ENCODE measurements around the gene KMT2C.
"Not testable (repeated sequence)": the region's sequence is repeated elsewhere in the genome, so short reads cannot be mapped to it uniquely, and the experiment has no call there.

Gene KMT2C

DNA sequence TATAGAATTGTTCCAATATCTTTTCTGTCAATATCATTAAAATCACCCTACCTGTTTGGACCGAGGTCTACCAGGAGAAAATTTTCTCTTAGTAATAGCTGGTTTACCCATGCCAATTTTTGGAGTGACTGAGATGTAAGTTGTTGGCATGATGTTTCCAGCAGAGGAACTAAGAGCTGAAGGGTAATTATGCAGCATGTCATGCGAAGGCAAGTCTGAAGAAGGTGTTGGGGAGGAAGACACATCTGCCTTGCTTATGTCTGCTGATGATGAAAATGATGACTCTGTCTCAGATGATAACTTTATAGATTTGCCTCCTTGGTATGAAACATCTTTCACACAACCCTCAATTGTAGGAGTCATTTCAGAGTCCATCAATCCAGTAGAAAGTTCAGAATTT is 188.0 kb downstream of the KMT2C start:
- H3K27ac ChIP-seq (ENCODE audit: low read depth, low read length, severe bottlenecking); H3K9me3 ChIP-seq (ENCODE audit: control insufficient read depth, low read length); H3K36me3 ChIP-seq (ENCODE audit: control insufficient read depth, insufficient read depth, low read length): not testable (repeated sequence)

DNA sequence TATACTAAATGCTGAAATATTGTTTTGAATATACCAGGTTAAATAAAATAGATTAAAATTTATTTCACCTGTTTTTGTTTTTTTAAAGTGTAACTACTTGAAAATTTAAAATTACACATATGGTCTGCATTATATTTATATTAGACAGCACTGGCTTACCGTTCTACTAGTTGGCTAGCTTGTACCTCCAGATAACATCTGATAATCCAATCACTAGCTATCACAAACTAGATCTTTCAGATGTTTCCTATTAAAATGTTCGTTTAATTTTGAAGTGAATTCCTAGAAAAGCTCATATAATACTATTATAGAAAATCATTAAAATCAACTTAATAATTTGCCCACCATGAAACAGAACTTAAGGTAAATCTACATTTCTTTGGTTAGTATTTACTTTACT is 190.4 kb downstream of the KMT2C start:
- not testable (repeated sequence) for H3K27ac ChIP-seq (ENCODE audit: low read depth, low read length, severe bottlenecking); H3K9me3 ChIP-seq (ENCODE audit: control insufficient read depth, low read length); H3K36me3 ChIP-seq (ENCODE audit: control insufficient read depth, insufficient read depth, low read length); H3K4me1 ChIP-seq (ENCODE audit: control insufficient read depth, insufficient read depth, low read length, poor library complexity, severe bottlenecking); H3K4me3 ChIP-seq (ENCODE audit: extremely low read depth, insufficient read depth, low read length, poor library complexity, severe bottlenecking)
- WGBS, 2 experiments (ENCODE audit: insufficient coverage in 2 of 2) = no CpG with 5 or more reads among the region's 2 CpGs

More for the DNA sequence above, 188.0 kb downstream of the KMT2C start:
- not testable (repeated sequence) for H3K4me1 ChIP-seq (ENCODE audit: control insufficient read depth, insufficient read depth, low read length, poor library complexity, severe bottlenecking); H3K4me3 ChIP-seq (ENCODE audit: extremely low read depth, insufficient read depth, low read length, poor library complexity, severe bottlenecking)
- no CpG with 5 or more reads among the region's 2 CpGs for WGBS, 2 experiments (ENCODE audit: insufficient coverage in 2 of 2)

DNA sequence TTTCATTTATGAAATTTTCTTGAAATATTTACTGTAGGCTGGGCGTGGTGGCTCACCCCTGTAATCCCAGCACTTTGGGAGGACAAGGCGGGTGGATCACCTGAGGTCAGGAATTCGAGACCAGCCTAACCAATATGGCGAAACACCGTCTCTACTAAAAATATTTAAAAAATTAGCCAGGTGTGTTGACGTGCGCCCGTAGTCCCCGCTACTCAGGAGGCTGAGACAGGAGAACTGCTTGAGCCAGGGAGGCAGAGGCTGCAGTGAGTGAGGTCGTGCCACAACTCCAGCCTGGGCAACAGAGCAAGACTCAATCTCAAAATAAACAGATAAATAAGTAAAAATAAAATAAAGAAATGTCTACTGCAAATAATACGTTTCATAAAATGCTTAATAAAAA is 192.3 kb downstream of the KMT2C start:
- WGBS, 2 experiments (ENCODE audit: insufficient coverage in 2 of 2) = 89 to 91% methylated on average over 9 of the region's 11 CpGs
- not testable (repeated sequence) for H3K27ac ChIP-seq (ENCODE audit: low read depth, low read length, severe bottlenecking); H3K4me3 ChIP-seq (ENCODE audit: extremely low read depth, insufficient read depth, low read length, poor library complexity, severe bottlenecking); H3K36me3 ChIP-seq (ENCODE audit: control insufficient read depth, insufficient read depth, low read length); H3K4me1 ChIP-seq (ENCODE audit: control insufficient read depth, insufficient read depth, low read length, poor library complexity, severe bottlenecking); H3K9me3 ChIP-seq (ENCODE audit: control insufficient read depth, low read length)

DNA sequence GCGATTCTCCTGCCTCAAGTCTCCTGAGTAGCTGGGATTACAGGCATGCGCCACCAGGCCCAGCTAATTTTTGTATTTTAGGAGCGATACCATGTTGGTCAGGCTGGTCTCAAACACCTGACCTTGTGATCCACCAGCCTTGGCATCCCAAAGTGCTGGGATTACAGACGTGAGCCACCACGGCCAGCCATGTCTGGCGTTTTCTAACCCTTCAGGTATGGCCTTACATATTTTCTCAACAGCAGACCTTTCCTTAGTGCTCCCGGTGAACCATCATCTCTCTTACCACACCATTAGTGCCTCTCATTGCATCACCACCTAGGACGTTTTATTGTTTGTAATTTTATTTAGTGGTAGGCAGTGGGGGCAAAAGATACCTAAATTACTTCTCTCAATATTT is 194.5 kb downstream of the KMT2C start:
- H3K4me1 ChIP-seq (ENCODE audit: control insufficient read depth, insufficient read depth, low read length, poor library complexity, severe bottlenecking); H3K4me3 ChIP-seq (ENCODE audit: extremely low read depth, insufficient read depth, low read length, poor library complexity, severe bottlenecking); H3K9me3 ChIP-seq (ENCODE audit: control insufficient read depth, low read length); H3K27ac ChIP-seq (ENCODE audit: low read depth, low read length, severe bottlenecking); H3K36me3 ChIP-seq (ENCODE audit: control insufficient read depth, insufficient read depth, low read length): not testable (repeated sequence)
- WGBS, 2 experiments (ENCODE audit: insufficient coverage in 2 of 2) = 78 to 81% methylated on average over 6 to 7 of the region's 8 CpGs

DNA sequence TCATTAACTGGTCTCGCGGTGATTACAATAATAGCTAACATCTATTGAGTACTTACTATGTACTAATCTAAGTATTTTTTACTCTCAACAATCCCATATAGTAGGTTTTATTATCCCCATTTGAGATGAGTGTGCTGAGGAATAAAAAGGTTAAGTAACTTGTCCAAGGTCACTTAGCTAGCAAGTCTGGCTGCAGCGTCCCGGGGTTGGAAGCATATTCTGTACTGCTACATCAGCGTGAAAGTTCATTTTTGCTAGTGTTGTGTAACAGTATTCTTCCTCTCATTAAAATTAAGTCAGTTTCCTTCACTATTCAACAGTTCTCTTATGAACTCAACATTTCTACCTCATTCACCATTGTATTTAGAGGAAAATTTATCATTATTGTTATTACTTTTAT is 199.5 kb downstream of the KMT2C start:
- WGBS, 2 experiments (ENCODE audit: insufficient coverage in 2 of 2) = 90% methylated on average over 2 of the region's 5 CpGs; no CpG with 5 or more reads in 1 of the 2 experiments
- H3K36me3 ChIP-seq (ENCODE audit: control insufficient read depth, insufficient read depth, low read length); H3K4me3 ChIP-seq (ENCODE audit: extremely low read depth, insufficient read depth, low read length, poor library complexity, severe bottlenecking); H3K9me3 ChIP-seq (ENCODE audit: control insufficient read depth, low read length); H3K27ac ChIP-seq (ENCODE audit: low read depth, low read length, severe bottlenecking); H3K4me1 ChIP-seq (ENCODE audit: control insufficient read depth, insufficient read depth, low read length, poor library complexity, severe bottlenecking): not testable (repeated sequence)

DNA sequence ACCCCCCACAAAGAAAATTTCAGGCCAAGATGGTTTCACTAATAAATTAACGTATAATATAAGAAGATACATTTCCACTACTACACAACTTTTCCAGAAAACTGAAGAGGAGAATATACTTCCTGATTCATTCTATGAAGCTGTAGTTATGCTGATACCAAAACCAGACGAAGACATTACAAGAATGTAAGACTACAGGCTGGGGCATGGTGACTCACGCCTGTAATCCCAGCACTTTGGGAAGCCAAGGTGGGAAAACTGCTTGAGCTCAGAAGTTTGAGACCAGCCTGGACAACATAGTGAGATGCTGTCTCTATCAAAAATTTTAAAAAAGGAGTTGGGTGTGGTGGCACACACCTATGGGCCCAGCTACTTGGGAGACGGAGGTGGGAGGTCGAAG is 201.4 kb downstream of the KMT2C start:
- H3K36me3 ChIP-seq (ENCODE audit: control insufficient read depth, insufficient read depth, low read length); H3K4me3 ChIP-seq (ENCODE audit: extremely low read depth, insufficient read depth, low read length, poor library complexity, severe bottlenecking); H3K4me1 ChIP-seq (ENCODE audit: control insufficient read depth, insufficient read depth, low read length, poor library complexity, severe bottlenecking); H3K9me3 ChIP-seq (ENCODE audit: control insufficient read depth, low read length); H3K27ac ChIP-seq (ENCODE audit: low read depth, low read length, severe bottlenecking): not testable (repeated sequence)
- 100% methylated on average over 2 of the region's 5 CpGs for WGBS, 2 experiments (ENCODE audit: insufficient coverage in 2 of 2)

DNA sequence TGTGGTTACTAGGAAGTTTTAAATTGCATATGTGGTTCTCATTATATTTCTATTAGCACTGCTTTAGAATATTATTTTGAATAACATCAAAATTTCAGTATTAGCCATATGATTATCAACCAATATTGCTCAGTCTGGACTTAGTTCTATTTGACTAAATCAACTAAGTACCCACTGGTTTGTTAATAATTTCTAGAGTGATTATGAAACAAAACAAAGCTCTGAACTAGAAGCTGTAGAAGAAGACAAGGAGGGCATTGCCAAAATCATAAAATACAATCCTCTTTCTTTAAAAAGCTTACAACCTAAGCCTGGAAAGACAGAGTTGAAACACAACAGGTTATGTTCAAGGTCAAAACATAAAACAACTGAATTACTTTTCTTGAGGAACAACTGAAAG is 204.7 kb downstream of the KMT2C start:
- no peaks in the 10 kb centered on the region for H3K4me1 ChIP-seq (ENCODE audit: control insufficient read depth, insufficient read depth, low read length, poor library complexity, severe bottlenecking)
- no peaks in the 10 kb centered on the region for H3K9me3 ChIP-seq (ENCODE audit: control insufficient read depth, low read length)
- H3K27ac ChIP-seq (ENCODE audit: low read depth, low read length, severe bottlenecking) = no peak overlapping the region
- H3K36me3 ChIP-seq (ENCODE audit: control insufficient read depth, insufficient read depth, low read length) = peaks cover 3% of the 10 kb centered on the region
- no peak overlapping the region for H3K4me3 ChIP-seq (ENCODE audit: extremely low read depth, insufficient read depth, low read length, poor library complexity, severe bottlenecking)

DNA sequence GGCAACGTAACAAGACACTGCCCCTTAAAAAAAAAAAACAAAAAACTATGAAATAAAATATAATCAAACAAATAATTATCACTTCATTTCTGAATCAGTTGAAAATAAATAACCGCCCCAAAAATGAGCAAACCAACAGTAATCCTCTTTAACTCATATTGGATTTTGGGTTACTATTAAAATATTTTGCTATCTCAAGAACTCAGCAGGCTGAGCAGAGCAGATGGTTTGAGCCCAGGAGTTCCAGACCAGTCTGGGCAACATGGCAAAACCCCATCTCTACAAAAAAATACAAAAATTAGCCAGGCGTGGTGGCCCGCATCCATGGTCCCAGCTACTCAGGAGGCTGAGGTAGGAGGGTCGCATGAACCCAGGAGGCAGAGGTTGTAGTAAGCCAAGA is 216.2 kb downstream of the KMT2C start:
- not testable (repeated sequence) for H3K4me1 ChIP-seq (ENCODE audit: control insufficient read depth, insufficient read depth, low read length, poor library complexity, severe bottlenecking); H3K9me3 ChIP-seq (ENCODE audit: control insufficient read depth, low read length); H3K27ac ChIP-seq (ENCODE audit: low read depth, low read length, severe bottlenecking); H3K4me3 ChIP-seq (ENCODE audit: extremely low read depth, insufficient read depth, low read length, poor library complexity, severe bottlenecking)
- 93% methylated on average over 3 of the region's 5 CpGs; no CpG with 5 or more reads in 1 of the 2 experiments for whole genome bisulfite sequencing, 2 experiments (ENCODE audit: insufficient coverage in 2 of 2)
- H3K36me3 ChIP-seq (ENCODE audit: control insufficient read depth, insufficient read depth, low read length) = peaks cover 17% of the 10 kb centered on the region

DNA sequence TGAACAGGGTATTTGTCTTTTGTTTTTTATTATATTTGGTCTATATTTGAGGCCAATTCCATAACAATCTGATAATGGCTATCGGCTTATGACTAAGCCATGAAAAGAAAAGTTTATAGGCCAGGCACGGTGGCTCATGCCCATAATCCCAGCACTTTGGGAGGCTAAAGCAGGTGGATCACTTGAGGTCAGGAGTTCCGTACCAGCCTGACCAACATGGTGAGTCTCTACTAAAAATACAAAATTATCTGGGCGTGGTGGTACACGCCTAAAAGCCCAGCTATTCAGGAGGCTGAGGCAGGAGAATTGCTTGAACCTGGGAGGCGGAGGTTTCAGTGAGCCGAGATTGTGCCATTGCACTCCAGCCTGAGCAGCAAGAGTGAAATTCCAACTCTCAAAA is 227.0 kb downstream of the KMT2C start:
- WGBS, 2 experiments (ENCODE audit: insufficient coverage in 2 of 2) = 89 to 94% methylated on average over 3 to 6 of the region's 7 CpGs
- H3K4me1 ChIP-seq (ENCODE audit: control insufficient read depth, insufficient read depth, low read length, poor library complexity, severe bottlenecking); H3K9me3 ChIP-seq (ENCODE audit: control insufficient read depth, low read length); H3K36me3 ChIP-seq (ENCODE audit: control insufficient read depth, insufficient read depth, low read length); H3K4me3 ChIP-seq (ENCODE audit: extremely low read depth, insufficient read depth, low read length, poor library complexity, severe bottlenecking); H3K27ac ChIP-seq (ENCODE audit: low read depth, low read length, severe bottlenecking): not testable (repeated sequence)

DNA sequence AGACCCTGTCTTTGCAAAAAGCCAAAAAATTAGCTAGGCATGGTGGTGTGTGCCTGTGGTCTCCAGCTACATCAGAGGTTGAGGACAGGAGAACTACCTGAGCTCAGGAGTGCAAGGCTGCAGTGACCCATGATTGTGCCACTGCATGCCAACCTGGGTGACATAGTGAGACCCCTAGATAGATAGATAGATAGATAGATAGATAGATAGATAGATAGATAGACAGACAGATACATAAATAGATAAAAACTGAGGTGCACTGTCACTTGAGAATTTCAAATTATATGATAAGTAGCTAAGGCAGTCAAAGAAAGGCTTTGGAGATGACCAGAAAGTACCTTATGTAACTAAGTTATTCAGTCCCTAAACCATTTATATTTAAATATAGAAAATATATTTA is 231.4 kb downstream of the KMT2C start:
- H3K4me1 ChIP-seq (ENCODE audit: control insufficient read depth, insufficient read depth, low read length, poor library complexity, severe bottlenecking); H3K36me3 ChIP-seq (ENCODE audit: control insufficient read depth, insufficient read depth, low read length); H3K9me3 ChIP-seq (ENCODE audit: control insufficient read depth, low read length); H3K4me3 ChIP-seq (ENCODE audit: extremely low read depth, insufficient read depth, low read length, poor library complexity, severe bottlenecking); H3K27ac ChIP-seq (ENCODE audit: low read depth, low read length, severe bottlenecking): not testable (repeated sequence)

DNA sequence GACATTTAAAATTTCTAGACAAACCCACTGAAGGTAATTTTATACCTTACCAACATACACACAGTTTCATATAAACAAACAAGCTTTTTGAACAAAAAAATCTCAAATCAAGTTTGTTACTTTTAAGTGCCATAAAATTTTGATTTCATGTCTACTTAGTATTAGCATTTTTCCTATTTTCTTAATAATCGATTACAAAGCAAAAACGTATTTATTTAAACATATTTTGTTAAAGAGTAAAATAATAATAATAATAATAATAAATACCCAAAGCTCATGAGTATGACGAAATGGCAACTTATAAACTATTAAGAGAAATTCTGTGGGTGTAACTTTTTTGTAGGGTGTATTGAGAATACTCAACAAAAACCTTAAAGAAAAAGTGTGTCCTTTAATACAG is 232.7 kb downstream of the KMT2C start:
- no CpG with 5 or more reads among the region's 3 CpGs for WGBS, 2 experiments (ENCODE audit: insufficient coverage in 2 of 2)
- Histone ChIP-seq H3K9me3 (ENCODE audit: control insufficient read depth, low read length) (no peaks in the 10 kb centered on the region), H3K4me1 (ENCODE audit: control insufficient read depth, insufficient read depth, low read length, poor library complexity, severe bottlenecking) (no peaks in the 10 kb centered on the region), H3K36me3 (ENCODE audit: control insufficient read depth, insufficient read depth, low read length) (peaks cover 16% of the 10 kb centered on the region), H3K27ac (ENCODE audit: low read depth, low read length, severe bottlenecking) (no peak overlapping the region), H3K4me3 (ENCODE audit: extremely low read depth, insufficient read depth, low read length, poor library complexity, severe bottlenecking) (no peak overlapping the region)

DNA sequence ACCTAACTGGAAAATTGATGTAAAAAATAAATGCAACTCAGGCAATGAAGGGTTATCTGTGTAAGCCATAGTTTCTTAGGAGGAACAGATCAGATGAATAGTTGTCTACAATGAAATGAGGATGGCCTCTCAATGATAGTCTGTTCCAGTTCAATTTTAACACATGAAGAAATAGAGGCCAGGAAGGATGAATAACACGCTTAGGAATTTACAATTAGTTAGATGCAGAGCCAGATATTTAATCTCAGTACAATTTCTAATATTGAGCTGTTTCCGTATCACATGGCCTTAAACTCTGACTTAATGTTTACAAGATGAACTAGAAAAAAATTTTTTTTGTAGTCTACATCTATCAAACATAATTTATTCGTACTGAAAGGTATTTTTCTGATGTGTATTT is 233.7 kb downstream of the KMT2C start:
- H3K9me3 ChIP-seq (ENCODE audit: control insufficient read depth, low read length) = no peaks in the 10 kb centered on the region
- no peak overlapping the region for H3K27ac ChIP-seq (ENCODE audit: low read depth, low read length, severe bottlenecking)
- H3K36me3 ChIP-seq (ENCODE audit: control insufficient read depth, insufficient read depth, low read length) = peaks cover 19% of the 10 kb centered on the region
- WGBS, 2 experiments (ENCODE audit: insufficient coverage in 2 of 2) = no CpG with 5 or more reads among the region's 3 CpGs
- H3K4me1 ChIP-seq (ENCODE audit: control insufficient read depth, insufficient read depth, low read length, poor library complexity, severe bottlenecking) = no peaks in the 10 kb centered on the region
- H3K4me3 ChIP-seq (ENCODE audit: extremely low read depth, insufficient read depth, low read length, poor library complexity, severe bottlenecking) = no peak overlapping the region

Measured in mesodermal cell (in vitro differentiated cells).